Suprapubic skin (tissue), 3 donors: ENCODE data around the gene NTM.

Source experiments
- CTCF ChIP-seq, 2 donors: fragments of 200-600 bp in 1 of 2; fragments of 450-650 bp in 1 of 2; sonication (generic) in 1 of 2; IDR thresholded peaks; one replicate each; pipeline ENCODE4 v1.5.1; 2016 to 2019; ENCODE audit warnings: antibody characterized with exemption in 2 of 2, mild to moderate bottlenecking in 1 of 2, moderate library complexity in 1 of 2
- POLR2A ChIP-seq, 2 donors: fragments of 450-650 bp; IDR thresholded peaks; one replicate each; pipeline ENCODE4 v1.6.1; 2017; ENCODE audit warnings: antibody characterized with exemption in 2 of 2, mild to moderate bottlenecking in 2 of 2, moderate library complexity in 2 of 2

DNA sequence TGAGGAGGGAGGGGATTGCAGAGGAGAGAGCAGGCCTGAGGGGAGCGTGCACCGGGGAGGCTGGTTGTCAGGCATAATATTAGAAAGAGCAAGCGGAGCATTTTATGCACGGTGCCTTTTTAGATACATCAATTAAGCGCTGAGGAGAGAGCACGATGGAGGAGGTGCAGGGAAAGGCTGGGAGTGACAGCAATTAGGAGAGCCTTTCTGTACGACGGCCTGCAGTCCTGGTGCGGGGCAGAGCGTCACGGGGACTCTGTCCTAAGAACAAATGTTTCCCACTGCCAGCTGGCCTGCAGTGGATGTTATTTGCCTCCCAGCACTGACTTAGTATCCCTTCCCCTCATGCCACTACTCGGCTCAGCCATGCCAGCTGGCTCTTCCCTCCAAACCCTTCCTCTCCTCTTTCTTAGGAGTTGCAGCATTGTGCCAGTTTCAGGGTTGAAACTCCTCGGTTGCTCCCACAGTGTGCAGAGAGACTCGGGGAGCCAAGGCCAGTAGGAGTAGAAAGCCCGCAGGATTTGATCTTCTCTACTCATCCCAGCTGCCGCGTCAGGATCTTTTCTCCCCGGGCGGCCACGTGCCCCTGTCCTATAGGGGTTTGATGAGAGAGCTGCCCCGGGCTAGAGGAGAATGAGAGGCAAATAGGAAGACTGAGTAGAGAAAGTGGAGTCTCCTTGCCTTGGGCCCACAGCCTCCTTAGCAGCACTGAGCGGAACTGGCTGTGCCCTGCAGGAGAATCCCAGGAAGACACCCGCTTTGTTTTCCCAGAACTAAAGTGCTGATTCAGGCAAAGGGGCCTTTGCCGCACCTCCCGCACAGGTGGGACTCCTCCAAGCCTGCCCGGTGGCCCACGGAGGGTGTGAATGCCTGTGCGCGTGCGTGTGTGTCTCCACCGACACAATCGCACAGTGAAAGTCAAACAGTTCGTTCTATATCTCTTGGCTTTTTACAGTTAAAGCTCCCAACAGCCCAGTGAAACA, 875.3 kb downstream of the NTM start:
- TF ChIP-seq CTCF (IDR thresholded peaks at IDR 0.05) = no peak
- no peak for TF ChIP-seq POLR2A (IDR thresholded peaks at IDR 0.05)
